ENCODE measurements around the gene ADCY4. TPM values are rescaled to one million over a fixed set of nuclear protein-coding genes. Genes with fewer than 3 reads are reported as not detected.

The ADCY4 gene
- total RNA-seq, 1 donor from 2014 or later, result 2.3 TPM

DNA sequence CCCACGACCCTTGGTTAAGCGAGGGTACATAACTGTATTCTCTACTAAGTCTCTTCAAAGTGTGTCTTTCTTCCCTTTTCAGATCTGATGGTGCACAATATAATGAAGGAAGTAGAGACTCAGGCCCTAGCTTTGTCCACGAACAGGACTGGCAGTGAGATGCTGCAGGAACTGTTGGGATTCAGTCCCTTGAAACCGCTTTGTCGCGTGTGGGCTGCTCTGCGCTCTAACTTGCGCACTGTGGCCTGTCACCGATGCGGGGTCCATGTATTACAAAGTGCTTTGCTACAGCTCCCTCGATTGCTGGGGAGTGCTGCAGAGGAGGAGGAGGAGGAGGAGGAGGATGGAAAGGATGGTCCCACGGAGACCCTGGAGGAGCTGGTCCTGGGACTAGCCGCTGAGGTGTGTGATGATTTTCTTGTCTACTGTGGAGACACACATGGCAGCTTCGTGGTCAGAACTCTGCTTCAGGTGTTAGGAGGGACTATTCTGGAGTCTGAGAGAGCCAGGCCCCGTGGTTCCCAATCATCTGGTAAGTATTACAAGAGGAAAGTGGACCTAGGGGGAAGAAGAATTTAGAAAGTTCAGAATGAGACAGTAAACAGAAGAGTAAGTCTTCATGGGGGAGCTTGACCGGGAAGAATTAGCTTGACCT is 34.4 kb downstream of the ADCY4 start:
- TF ChIP-seq, protein P1, sequence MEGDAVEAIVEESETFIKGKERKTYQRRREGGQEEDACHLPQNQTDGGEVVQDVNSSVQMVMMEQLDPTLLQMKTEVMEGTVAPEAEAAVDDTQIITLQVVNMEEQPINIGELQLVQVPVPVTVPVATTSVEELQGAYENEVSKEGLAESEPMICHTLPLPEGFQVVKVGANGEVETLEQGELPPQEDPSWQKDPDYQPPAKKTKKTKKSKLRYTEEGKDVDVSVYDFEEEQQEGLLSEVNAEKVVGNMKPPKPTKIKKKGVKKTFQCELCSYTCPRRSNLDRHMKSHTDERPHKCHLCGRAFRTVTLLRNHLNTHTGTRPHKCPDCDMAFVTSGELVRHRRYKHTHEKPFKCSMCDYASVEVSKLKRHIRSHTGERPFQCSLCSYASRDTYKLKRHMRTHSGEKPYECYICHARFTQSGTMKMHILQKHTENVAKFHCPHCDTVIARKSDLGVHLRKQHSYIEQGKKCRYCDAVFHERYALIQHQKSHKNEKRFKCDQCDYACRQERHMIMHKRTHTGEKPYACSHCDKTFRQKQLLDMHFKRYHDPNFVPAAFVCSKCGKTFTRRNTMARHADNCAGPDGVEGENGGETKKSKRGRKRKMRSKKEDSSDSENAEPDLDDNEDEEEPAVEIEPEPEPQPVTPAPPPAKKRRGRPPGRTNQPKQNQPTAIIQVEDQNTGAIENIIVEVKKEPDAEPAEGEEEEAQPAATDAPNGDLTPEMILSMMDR (IDR thresholded peaks at IDR 0.05), result no peak
- DNase-seq, result no peak
- H3K4me3 Mint-ChIP-seq, result peak overlapping the region; percentile 95
- H3K36me3 Mint-ChIP-seq (ENCODE audit: low read depth), result peaks cover 64% of the 10 kb centered on the region
- no peak for ATAC-seq (ENCODE audit: low read depth)
- H3K27me3 Mint-ChIP-seq, result no peaks in the 10 kb centered on the region
- CTCF ChIA-PET, result interaction anchor here (0.7 to 7.1 kb wide), 9 partner anchors 8 to 193 kb away, joined by 3 to 139 read pairs (median 5); partner anchors contain the start of genes CIDEB, LTB4R, LTB4R2 and TINF2
- intact Hi-C loops (cut with micrococcal nuclease), result no loop called here
- POLR2A ChIA-PET, result interaction anchor here (0.5 to 8.2 kb wide), 20 partner anchors 8 to 186 kb away, joined by 3 to 242 read pairs (median 6); partner anchors contain the start of genes CBLN3, CHMP4A, CIDEB and DCAF11
- peaks cover 51% of the 10 kb centered on the region for H3K4me1 Mint-ChIP-seq
- peak overlapping the region; percentile 94 for H3K27ac Mint-ChIP-seq
- H3K9me3 Mint-ChIP-seq, result no peaks in the 10 kb centered on the region

- peaks cover 51% of the 10 kb centered on the region for H3K4me1 Mint-ChIP-seq
- CTCF ChIA-PET, result interaction anchor here (0.7 to 7.1 kb wide), 10 partner anchors 9 to 192 kb away, joined by 3 to 139 read pairs (median 5); partner anchors contain the start of genes CIDEB, KHNYN, LTB4R and LTB4R2
- intact Hi-C loops (cut with micrococcal nuclease), result loop anchor here (1.0 to 5.0 kb wide), 7 partner anchors 9 to 285 kb away; partner anchors contain the start of genes CARMIL3, EMC9, GMPR2 and NEDD8
Observed at GRCh38 chr14:24299255-24300191, 35.3 kb downstream of the ADCY4 start, which contains the start of the genes DHRS1 and NOP9. Gene DHRS1 (minus strand): TSS chr14:24299780. CDS start chr14:24299106, 674 bp downstream. Gene NOP9 (plus strand): TSS chr14:24299850. CDS start chr14:24299955, 105 bp downstream.

GRCh38 chr14:24298892-24299254 is 36.0 kb downstream of the ADCY4 start:
- POLR2A ChIA-PET, result interaction anchor here (1.0 to 8.2 kb wide), 11 partner anchors 9 to 138 kb away, joined by 4 to 242 read pairs (median 17); partner anchors contain the start of genes CBLN3, CHMP4A, CIDEB and IRF9
- peak overlapping the region; percentile 94 for H3K27ac Mint-ChIP-seq
- intact Hi-C loops (cut with micrococcal nuclease), result loop anchor here (1.0 to 5.0 kb wide), 7 partner anchors 9 to 285 kb away; partner anchors contain the start of genes CARMIL3, EMC9, GMPR2 and NEDD8
- H3K4me3 Mint-ChIP-seq, result peak overlapping the region; percentile 95
- ATAC-seq (ENCODE audit: low read depth) (no peak), DNase-seq (no peak)
- TF ChIP-seq, protein P1 (IDR thresholded peaks at IDR 0.05), result no peak
- H3K27me3 Mint-ChIP-seq, result no peaks in the 10 kb centered on the region
- no peaks in the 10 kb centered on the region for H3K9me3 Mint-ChIP-seq
- H3K36me3 Mint-ChIP-seq (ENCODE audit: low read depth), result peaks cover 57% of the 10 kb centered on the region
- CTCF ChIA-PET, result interaction anchor here (0.6 to 7.1 kb wide), 8 partner anchors 9 to 131 kb away, joined by 3 to 139 read pairs (median 5); partner anchors contain the start of genes CIDEB, KHNYN, LTB4R and LTB4R2
- peaks cover 51% of the 10 kb centered on the region for H3K4me1 Mint-ChIP-seq

More at GRCh38 chr14:24299255-24300191, 35.3 kb downstream of the ADCY4 start, which contains the start of the genes DHRS1 and NOP9:
- POLR2A ChIA-PET, result interaction anchor here (0.6 to 8.2 kb wide), 19 partner anchors 8 to 185 kb away, joined by 3 to 242 read pairs (median 6); partner anchors contain the start of genes CBLN3, CHMP4A, CIDEB and DCAF11
- H3K27ac Mint-ChIP-seq, result peak within 1 kb of the TSS; percentile 94
- no peaks in the 10 kb centered on the region for H3K27me3 Mint-ChIP-seq
- TF ChIP-seq, protein P1 (IDR thresholded peaks at IDR 0.05), result no peak
- DNase-seq, result peak; percentile 93
- H3K36me3 Mint-ChIP-seq (ENCODE audit: low read depth), result peaks cover 62% of the 10 kb centered on the region
- no peaks in the 10 kb centered on the region for H3K9me3 Mint-ChIP-seq
- H3K4me3 Mint-ChIP-seq, result peak within 1 kb of the TSS; percentile 95
- peak; percentile 78 for ATAC-seq (ENCODE audit: low read depth)

DNA sequence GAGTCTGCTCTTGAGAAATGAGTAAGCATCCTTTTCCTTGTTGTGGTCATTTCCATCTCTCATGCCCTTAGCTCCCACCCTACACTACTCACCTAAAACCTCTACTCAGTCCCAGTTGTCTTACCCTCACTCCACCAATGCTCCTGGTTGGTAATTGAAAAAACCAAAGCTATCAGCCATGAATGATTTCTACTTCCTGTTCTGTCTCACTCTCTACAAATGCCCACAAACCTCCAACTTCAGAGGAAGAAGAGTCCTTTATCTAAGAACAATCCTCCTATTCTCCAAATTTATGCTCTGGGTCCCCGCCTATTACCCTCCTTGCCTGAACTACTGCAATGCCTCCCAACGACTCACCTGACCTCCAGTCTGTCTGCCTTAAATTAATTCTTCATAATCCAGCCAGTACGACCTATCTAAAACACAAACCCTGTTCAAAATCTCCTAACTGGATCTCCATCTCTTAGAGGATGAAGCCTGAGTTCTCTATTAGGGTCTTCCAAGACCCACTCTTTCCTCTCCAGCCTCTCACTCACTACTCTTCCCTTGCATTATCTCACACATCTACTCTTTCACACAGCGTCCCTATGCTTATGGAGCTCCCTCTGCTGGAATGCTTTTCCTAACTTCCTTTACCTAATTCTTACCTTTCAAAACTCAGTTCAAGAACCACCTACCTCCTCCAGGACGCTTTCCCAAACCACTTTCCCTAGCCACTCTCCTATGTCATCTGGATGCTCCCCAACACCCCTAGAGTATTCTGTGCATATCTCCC is 37.5 kb downstream of the ADCY4 start:
- ChIA-PET POLR2A (interaction anchor here (0.6 to 8.2 kb wide), 17 partner anchors 11 to 204 kb away, joined by 3 to 242 read pairs (median 6); partner anchors contain the start of genes CHMP4A, CIDEB, DCAF11 and GMPR2), CTCF (interaction anchor here (0.6 to 7.1 kb wide), 23 partner anchors 12 to 666 kb away, joined by 3 to 139 read pairs (median 5); partner anchors contain the start of genes CHMP4A, CIDEB, DCAF11 and IPO4)
- DNase-seq (no peak), ATAC-seq (ENCODE audit: low read depth) (peak; percentile 8)
- Mint-ChIP-seq H3K4me1 (peaks cover 51% of the 10 kb centered on the region), H3K36me3 (ENCODE audit: low read depth) (peaks cover 50% of the 10 kb centered on the region), H3K27me3 (no peaks in the 10 kb centered on the region), H3K4me3 (peak overlapping the region; percentile 9), H3K9me3 (no peaks in the 10 kb centered on the region), H3K27ac (peak overlapping the region; percentile 90)
- TF ChIP-seq, protein P1 (IDR thresholded peaks at IDR 0.05), result no peak
- intact Hi-C loops (cut with micrococcal nuclease), result loop anchor here (1.0 to 5.0 kb wide), 5 partner anchors 35 to 239 kb away; partner anchors contain the start of genes DCAF11, IPO4, MDP1 and NRL
